Right lobe of liver (tissue), 4 donors: ENCODE results near the gene PRKCZ.

Experiments used
- CTCF ChIP-seq, 4 donors: fragments of 200-600 bp in 3 of 4; fragments of 450-650 bp in 1 of 4; IDR thresholded peaks; one replicate each; pipeline versions ENCODE4 v1.5.1 to v1.8.0; 2016 to 2022; ENCODE audit warnings: antibody characterized with exemption in 4 of 4, mild to moderate bottlenecking in 2 of 4
- POLR2A ChIP-seq: fragments of 450-650 bp; IDR thresholded peaks from one replicate; pipeline ENCODE4 v1.6.1; 2017; ENCODE audit warnings: antibody characterized with exemption, mild to moderate bottlenecking
- donor health status: DM: no; HTN: no; CAD: no.
- donor health status: DM: no; HTN: no; CAD: no.
- donor health status: DM: no; HTN: yes; CAD: no.

- TF ChIP-seq CTCF (IDR thresholded peaks at IDR 0.05) (no peak), POLR2A (no peak)
These were observed 127.8 kb downstream of the PRKCZ start for GRCh38 chr1:2177946-2178538.
